ENCODE data around the gene PP2D1.

The PP2D1 gene

DNA sequence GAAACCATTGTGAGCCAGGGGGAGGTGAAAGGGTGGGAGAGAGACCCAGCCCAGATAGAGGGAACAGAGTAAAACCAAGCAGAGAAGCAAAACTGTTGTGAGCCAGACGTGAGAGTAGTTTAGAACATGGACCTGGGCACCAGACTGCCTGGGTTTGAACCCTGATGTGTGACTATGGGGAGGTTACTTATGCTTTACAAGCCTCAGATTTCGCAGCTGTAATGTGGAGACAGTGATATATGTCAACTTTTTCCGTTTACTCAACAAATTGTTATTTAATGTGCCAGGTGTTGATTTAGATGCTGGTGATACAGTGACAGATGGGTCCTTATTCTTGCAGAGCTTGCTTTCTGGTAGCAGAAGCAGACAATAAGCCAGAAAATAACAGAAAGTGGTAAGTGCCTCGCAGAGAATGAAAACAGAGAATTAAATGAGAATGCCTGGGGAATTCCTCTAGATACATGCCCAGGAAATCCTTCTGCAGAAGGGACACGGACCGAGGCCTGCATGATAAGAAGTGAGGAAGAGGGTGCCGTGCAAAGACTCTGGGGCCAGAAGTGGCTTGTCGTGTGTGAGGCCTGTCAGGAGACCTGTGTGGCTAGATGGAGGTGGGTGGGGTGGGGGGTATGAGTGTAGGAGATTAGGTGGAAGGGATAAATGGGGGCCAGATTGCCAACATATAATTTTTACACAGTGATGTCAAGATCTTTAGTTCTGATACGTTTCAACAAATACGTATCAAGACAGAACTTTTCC is 43.1 kb upstream of the PP2D1 start:
- peaks cover 20% of the 10 kb centered on the region; the same call in 1 of the 2 replicates for H3K79me2 ChIP-seq (ENCODE audit: low read length)
- H3K4me3 ChIP-seq (ENCODE audit: low read length) = peak overlapping the region; percentile 16

GRCh38 chr3:20054549-20054987 is 42.5 kb upstream of the PP2D1 start:
- Histone ChIP-seq H2AFZ (ENCODE audit: low read depth, low read length) (no peak overlapping the region), H3K9me3 (ENCODE audit: insufficient read depth, low read length) (no peaks in the 10 kb centered on the region), H3K27me3 (ENCODE audit: low read depth, low read length) (no peaks in the 10 kb centered on the region), H3K4me2 (ENCODE audit: low read length) (peak overlapping the region; percentile 51), H3K4me3 (ENCODE audit: low read length) (peak overlapping the region; percentile 16; the same call in 1 of the 2 replicates), H3K36me3 (replicated peaks; ENCODE audit: low read depth, low read length) (no peaks in the 10 kb centered on the region), H3K79me2 (ENCODE audit: low read length) (peaks cover 17% of the 10 kb centered on the region; the same call in 1 of the 2 replicates), H4K20me1 (ENCODE audit: insufficient read depth, low read length) (peaks cover 15% of the 10 kb centered on the region), H3K9ac (ENCODE audit: low read length) (peak overlapping the region; percentile 8; the same call in 1 of the 2 replicates), H3K4me1 (ENCODE audit: low read length) (peaks cover 47% of the 10 kb centered on the region), H3K27ac (ENCODE audit: low read length) (peak overlapping the region; percentile 40)
- no peak for TF ChIP-seq EZH2phosphoT487 (IDR thresholded peaks at IDR 0.05; ENCODE audit: low read depth)
- TF ChIP-seq CTCF (IDR thresholded peaks at IDR 0.05; ENCODE audit: low read depth, low read length) = no peak

More for the DNA sequence above, 43.1 kb upstream of the PP2D1 start:
- TF ChIP-seq EZH2phosphoT487 (IDR thresholded peaks at IDR 0.05; ENCODE audit: low read depth) (no peak), CTCF (IDR thresholded peaks at IDR 0.05; ENCODE audit: low read depth, low read length) (no peak)
- Histone ChIP-seq H3K36me3 (replicated peaks; ENCODE audit: low read depth, low read length) (peaks cover 3% of the 10 kb centered on the region), H4K20me1 (ENCODE audit: insufficient read depth, low read length) (peaks cover 15% of the 10 kb centered on the region), H3K27me3 (ENCODE audit: low read depth, low read length) (no peaks in the 10 kb centered on the region), H3K9ac (ENCODE audit: low read length) (peak overlapping the region; percentile 8; the same call in 1 of the 2 replicates), H3K4me1 (ENCODE audit: low read length) (peaks cover 44% of the 10 kb centered on the region), H2AFZ (ENCODE audit: low read depth, low read length) (no peak overlapping the region), H3K9me3 (ENCODE audit: insufficient read depth, low read length) (no peaks in the 10 kb centered on the region), H3K4me2 (ENCODE audit: low read length) (peak overlapping the region; percentile 51), H3K27ac (ENCODE audit: low read length) (peak overlapping the region; percentile 40)

DNA sequence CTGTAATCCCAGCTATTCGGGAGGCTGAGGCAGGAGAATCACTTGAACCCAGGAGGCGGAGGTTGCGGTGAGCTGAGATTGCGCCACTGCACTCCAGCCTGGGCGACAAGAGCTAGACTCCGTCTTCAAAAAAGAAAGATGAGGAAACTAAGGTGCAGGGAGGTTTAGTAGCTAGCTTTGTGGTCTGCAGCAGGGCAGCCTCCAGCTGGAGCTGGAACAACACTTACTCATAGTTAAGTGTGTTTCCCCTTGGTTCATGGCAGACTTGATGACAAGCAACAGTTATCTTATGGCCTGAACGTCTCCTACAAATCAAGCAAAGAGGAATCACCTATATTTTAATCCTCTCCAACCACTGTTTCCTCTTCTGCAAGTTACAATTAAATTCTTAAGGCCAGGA is 40.8 kb upstream of the PP2D1 start:
- Histone ChIP-seq H3K36me3 (replicated peaks; ENCODE audit: low read depth, low read length) (no peaks in the 10 kb centered on the region), H3K4me2 (ENCODE audit: low read length) (no peak overlapping the region), H3K4me3 (ENCODE audit: low read length) (no peak overlapping the region), H2AFZ (ENCODE audit: low read depth, low read length) (no peak overlapping the region), H4K20me1 (ENCODE audit: insufficient read depth, low read length) (peaks cover 15% of the 10 kb centered on the region), H3K27ac (ENCODE audit: low read length) (no peak overlapping the region), H3K9ac (ENCODE audit: low read length) (no peak overlapping the region), H3K4me1 (ENCODE audit: low read length) (peaks cover 57% of the 10 kb centered on the region), H3K9me3 (ENCODE audit: insufficient read depth, low read length) (no peaks in the 10 kb centered on the region), H3K79me2 (ENCODE audit: low read length) (peaks cover 14% of the 10 kb centered on the region; the same call in 1 of the 2 replicates), H3K27me3 (ENCODE audit: low read depth, low read length) (no peaks in the 10 kb centered on the region)
- TF ChIP-seq EZH2phosphoT487 (IDR thresholded peaks at IDR 0.05; ENCODE audit: low read depth) (no peak), CTCF (IDR thresholded peaks at IDR 0.05; ENCODE audit: low read depth, low read length) (no peak)

DNA sequence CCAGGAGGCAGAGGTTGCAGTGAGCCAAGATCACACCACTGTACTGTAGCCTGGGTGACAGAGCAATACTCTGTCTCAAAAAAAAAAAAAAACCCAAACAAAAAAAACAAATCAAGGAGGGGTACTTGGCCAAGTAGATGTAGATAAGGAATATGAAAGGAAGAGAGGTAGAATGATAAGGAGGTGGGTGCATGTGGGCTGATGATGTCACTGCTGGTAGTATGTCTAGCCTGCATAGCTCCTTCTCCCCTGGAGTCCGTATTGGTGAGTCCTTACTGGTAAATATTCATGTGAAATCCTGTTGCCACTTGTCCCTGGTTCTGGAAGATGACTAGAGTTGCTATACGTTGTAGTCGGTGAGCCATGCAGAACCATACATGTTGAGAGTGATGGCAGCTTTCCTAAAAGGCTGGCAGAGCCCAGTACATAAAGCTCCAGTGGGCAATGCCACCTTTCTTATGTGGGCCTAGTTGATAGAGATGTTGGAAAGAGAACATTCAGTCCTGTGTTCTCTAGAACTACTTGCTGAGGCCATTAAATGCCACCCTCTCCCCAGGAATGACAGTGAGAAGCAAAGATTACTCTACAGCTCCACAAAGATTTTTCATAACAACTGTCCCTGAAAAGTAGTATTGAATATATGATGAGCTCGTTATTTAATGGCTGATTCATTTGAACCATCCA is 39.2 kb upstream of the PP2D1 start:
- Histone ChIP-seq H3K79me2 (ENCODE audit: low read length) (peaks cover 20% of the 10 kb centered on the region), H3K9ac (ENCODE audit: low read length) (no peak overlapping the region), H3K27me3 (ENCODE audit: low read depth, low read length) (no peaks in the 10 kb centered on the region), H2AFZ (ENCODE audit: low read depth, low read length) (no peak overlapping the region), H3K36me3 (replicated peaks; ENCODE audit: low read depth, low read length) (no peaks in the 10 kb centered on the region), H3K4me3 (ENCODE audit: low read length) (no peak overlapping the region), H4K20me1 (ENCODE audit: insufficient read depth, low read length) (0 out of 2 replicates have a peak, but pooled peaks cover 6% of the 10 kb centered on the region), H3K4me1 (ENCODE audit: low read length) (peaks cover 56% of the 10 kb centered on the region), H3K27ac (ENCODE audit: low read length) (no peak overlapping the region), H3K4me2 (ENCODE audit: low read length) (no peak overlapping the region), H3K9me3 (ENCODE audit: insufficient read depth, low read length) (no peaks in the 10 kb centered on the region)
- TF ChIP-seq EZH2phosphoT487 (IDR thresholded peaks at IDR 0.05; ENCODE audit: low read depth) = no peak
- TF ChIP-seq CTCF (IDR thresholded peaks at IDR 0.05; ENCODE audit: low read depth, low read length) = no peak
